T-cell (primary cell): ENCODE measurements around the gene MORC1. TPM values are rescaled to one million over a fixed set of nuclear protein-coding genes. Genes with fewer than 3 reads are reported as not detected.
"Not testable (repeated sequence)": the region's sequence is repeated elsewhere in the genome, so short reads cannot be mapped to it uniquely, and the experiment has no call there.

Source experiments
- ATAC-seq, 4 experiments: fragments of 200-7000 bp in 3 of 4; fragments of 150-1000 bp in 1 of 4; cut with Tn5 transposase; replicated peaks in 1 of 4; 1 replicate in 3 of 4; 2 replicates in 1 of 4; pipeline ENCODE4 v1.10.0; 2021; ENCODE audit warnings: moderate library complexity in 3 of 4, mild to moderate bottlenecking in 2 of 4, moderate number of reproducible peaks in 1 of 4
- CTCF ChIA-PET, 2 donors: fragments of 300-600 bp; sonication (Branson Sonifier 250); formaldehyde crosslinking; loops; one replicate each; lab custom pipeline; 2022; ENCODE audit warnings: antibody characterized with exemption in 2 of 2; lab: Charles Lee
- POLR2A ChIA-PET, 2 donors: fragments of 300-600 bp; sonication (Branson Sonifier 250); formaldehyde crosslinking; loops; one replicate each; lab custom pipeline; 2022; ENCODE audit warnings: antibody characterized with exemption in 2 of 2; lab: Charles Lee
- DNase-seq, 35 experiments: peaks; one replicate each; pipeline versions ENCODE4 v3.0.0 to v3.0.0-alpha.2; 2013 to 2023
- H3K27ac ChIP-seq: one replicate; pipeline ENCODE4 v1.5.1; 2013; ENCODE audit warnings: low read length
- H3K27me3 ChIP-seq, 2 experiments: replicated peaks in 1 of 2; 1 replicate in 1 of 2; 2 replicates in 1 of 2; pipeline versions ENCODE4 v1.6.1 to v1.7.0; 2013; ENCODE audit warnings: low read length in 1 of 2, mixed read lengths in 1 of 2; ENCODE audit not compliant: control insufficient read depth in 2 of 2, insufficient read depth in 2 of 2; ENCODE audit errors: extremely low read depth in 1 of 2
- H3K36me3 ChIP-seq, 2 donors: 1 replicate in 1 of 2; 2 replicates in 1 of 2; pipeline versions ENCODE4 v1.6.1 to v1.7.0; 2013; ENCODE audit warnings: low read length in 1 of 2; ENCODE audit not compliant: control insufficient read depth in 2 of 2, insufficient read depth in 1 of 2; ENCODE audit errors: extremely low read depth in 1 of 2
- H3K4me1 ChIP-seq, 2 experiments: 1 replicate in 1 of 2; 2 replicates in 1 of 2; pipeline versions ENCODE4 v1.6.1 to v1.7.0; 2013; ENCODE audit warnings: low read length in 2 of 2, mixed read lengths in 1 of 2; ENCODE audit not compliant: insufficient read depth in 2 of 2, control insufficient read depth in 1 of 2; ENCODE audit errors: extremely low read depth in 1 of 2
- H3K4me3 ChIP-seq, 2 donors: 1 replicate in 1 of 2; 2 replicates in 1 of 2; pipeline versions ENCODE4 v1.5.1 to v1.7.0; 2013; ENCODE audit warnings: mild to moderate bottlenecking in 2 of 2, low read length in 1 of 2, moderate library complexity in 1 of 2; ENCODE audit not compliant: control insufficient read depth in 1 of 2; ENCODE audit errors: extremely low read depth in 1 of 2
- H3K9me3 ChIP-seq: 2 replicates; pipeline ENCODE4 v1.7.0; 2013
- H3K27ac Mint-ChIP-seq, 2 donors: one replicate each; pipeline ENCODE4 v1.8.0; 2020 to 2021; ENCODE audit warnings: mild to moderate bottlenecking in 2 of 2, mixed read lengths in 2 of 2
- H3K27me3 Mint-ChIP-seq, 2 donors: one replicate each; pipeline ENCODE4 v1.8.0; 2021 to 2022; ENCODE audit warnings: mixed read lengths in 2 of 2
- H3K36me3 Mint-ChIP-seq: one replicate; pipeline ENCODE4 v1.8.0; 2021; ENCODE audit warnings: mixed read lengths
- H3K4me1 Mint-ChIP-seq, 3 donors: one replicate each; pipeline ENCODE4 v1.8.0; 2020 to 2022; ENCODE audit warnings: mixed read lengths in 3 of 3, mild to moderate bottlenecking in 1 of 3
- H3K4me3 Mint-ChIP-seq, 3 donors: one replicate each; pipeline ENCODE4 v1.8.0; 2020 to 2022; ENCODE audit warnings: mild to moderate bottlenecking in 3 of 3, mixed read lengths in 3 of 3, moderate library complexity in 3 of 3
- H3K9me3 Mint-ChIP-seq, 3 donors: one replicate each; pipeline ENCODE4 v1.8.0; 2020 to 2022; ENCODE audit warnings: mixed read lengths in 3 of 3
- WGBS: methylation state at CpG from one replicate; pipeline ENCODE4 v1.1.5; 2013; ENCODE audit warnings: missing lambda C conversion rate; ENCODE audit not compliant: insufficient coverage; 5-methylcytosine and 5-hydroxymethylcytosine counted together
- total RNA-seq, 35 experiments: library from RNA in 6 of 35; stranded (reverse) in 6 of 35; fragments of 120-200 nt in 1 of 35; gene quantifications; one replicate each; pipeline versions ENCODE4 v1.2.1 to v1.2.4 and lab custom pipeline; 2013 to 2026

The MORC1 gene
- total RNA-seq, 5 donors from 2014 or later (not counting 1 experiment from before 2014, with no cell fraction given) = not detected

DNA sequence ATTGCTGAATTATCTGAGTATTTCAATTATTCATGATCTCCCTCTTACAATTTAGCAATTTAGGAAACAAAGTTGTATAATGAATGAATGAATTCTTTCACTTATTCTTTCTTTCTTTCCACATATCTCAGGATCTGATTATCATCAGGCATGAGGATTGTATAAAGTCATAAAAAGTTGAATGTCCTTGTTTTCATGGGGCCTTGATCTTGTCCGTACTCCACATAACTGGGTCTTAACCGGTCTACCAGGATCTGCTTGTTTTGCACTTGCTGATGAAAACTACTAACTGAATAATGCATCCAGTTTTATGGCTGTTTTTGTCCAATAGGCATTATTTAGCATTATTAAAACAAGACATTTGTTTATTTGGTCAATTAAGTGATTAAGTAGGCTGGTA lies 31.1 kb upstream of the MORC1 start:
- H3K4me3 Mint-ChIP-seq = no peak overlapping the region
- H3K4me1 ChIP-seq = no peaks in the 10 kb centered on the region
- ChIA-PET POLR2A (no interaction called here), CTCF (no interaction called here)
- H3K27me3 Mint-ChIP-seq = peaks cover 0 to 10% of the 10 kb centered on the region in 2 donors
- no CpG with 5 or more reads among the region's 2 CpGs for WGBS
- H3K36me3 ChIP-seq = no peaks in the 10 kb centered on the region
- no peak overlapping the region for H3K27ac Mint-ChIP-seq
- no peak for DNase-seq
- H3K9me3 Mint-ChIP-seq = peaks cover 0 to 8% (median 0%) of the 10 kb centered on the region in 3 donors
- no peak overlapping the region for H3K4me3 ChIP-seq
- H3K27me3 ChIP-seq = no peaks in the 10 kb centered on the region
- H3K4me1 Mint-ChIP-seq = no peaks in the 10 kb centered on the region
- H3K36me3 Mint-ChIP-seq = no peaks in the 10 kb centered on the region
- H3K9me3 ChIP-seq = no peaks in the 10 kb centered on the region
- no peak overlapping the region for H3K27ac ChIP-seq
- no peak for ATAC-seq

DNA sequence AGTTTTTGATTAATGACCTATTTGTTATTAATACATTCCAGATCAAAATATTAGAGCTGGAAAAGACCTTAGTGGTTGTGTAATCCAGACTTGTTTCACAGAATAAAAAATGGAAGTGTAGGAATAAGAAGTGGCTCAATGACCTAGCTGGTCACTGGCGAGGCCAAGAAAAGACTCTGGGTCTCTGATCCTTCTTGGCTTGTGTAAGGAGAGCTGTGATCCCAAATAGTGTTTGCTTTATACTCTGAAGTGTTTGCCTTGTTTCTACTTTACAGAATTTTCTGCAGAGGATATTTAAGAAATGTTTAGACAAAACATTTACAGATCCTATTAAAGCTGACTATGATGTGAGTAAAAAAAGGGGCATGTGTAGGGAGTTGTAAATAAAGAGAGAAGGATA lies 25.7 kb upstream of the MORC1 start:
- ATAC-seq = no peak
- Histone ChIP-seq H3K4me3 (no peak overlapping the region), H3K27me3 (no peaks in the 10 kb centered on the region), H3K9me3 (no peaks in the 10 kb centered on the region), H3K4me1 (no peaks in the 10 kb centered on the region), H3K36me3 (no peaks in the 10 kb centered on the region), H3K27ac (no peak overlapping the region)
- Mint-ChIP-seq H3K9me3 (peaks cover 0 to 13% (median 0%) of the 10 kb centered on the region in 3 donors), H3K27ac (no peak overlapping the region), H3K36me3 (no peaks in the 10 kb centered on the region), H3K4me3 (no peak overlapping the region), H3K4me1 (no peaks in the 10 kb centered on the region), H3K27me3 (peaks cover 0 to 18% of the 10 kb centered on the region in 2 donors)
- no peak for DNase-seq
- WGBS = 80% methylated on average over 1 of the region's 1 CpG
- POLR2A ChIA-PET = no interaction called here
- CTCF ChIA-PET = no interaction called here

DNA sequence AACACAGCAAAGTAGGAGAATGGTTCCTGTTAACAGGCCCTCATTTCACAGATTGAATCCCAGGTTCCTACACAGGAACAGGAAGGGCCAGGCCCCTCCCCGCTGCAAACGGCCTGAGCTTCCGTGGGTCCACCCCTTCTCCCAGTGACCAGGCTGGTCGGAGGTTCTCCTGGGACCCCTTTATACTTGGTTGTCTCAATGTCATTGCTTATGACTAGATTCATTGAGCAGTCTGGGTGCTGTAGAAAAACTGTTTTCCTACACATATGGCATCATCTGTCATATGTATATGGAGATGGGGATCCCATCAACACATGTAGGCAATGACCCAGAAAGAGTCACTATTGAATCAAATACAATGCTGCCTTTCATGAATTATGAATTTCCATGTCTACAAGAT lies 22.4 kb upstream of the MORC1 start:
- Histone ChIP-seq H3K9me3 (no peaks in the 10 kb centered on the region), H3K4me3 (no peak overlapping the region), H3K36me3 (no peaks in the 10 kb centered on the region), H3K4me1 (no peaks in the 10 kb centered on the region), H3K27me3 (no peaks in the 10 kb centered on the region), H3K27ac (no peak overlapping the region)
- Mint-ChIP-seq H3K9me3 (peaks cover 0 to 4% (median 0%) of the 10 kb centered on the region in 3 donors), H3K27me3 (peaks cover 0 to 11% of the 10 kb centered on the region in 2 donors), H3K4me3 (no peak overlapping the region), H3K36me3 (no peaks in the 10 kb centered on the region), H3K4me1 (no peaks in the 10 kb centered on the region), H3K27ac (no peak overlapping the region)
- no peak for ATAC-seq
- WGBS = 100% methylated on average over 1 of the region's 4 CpGs
- ChIA-PET CTCF (no interaction called here), POLR2A (no interaction called here)
- DNase-seq = no peak

DNA sequence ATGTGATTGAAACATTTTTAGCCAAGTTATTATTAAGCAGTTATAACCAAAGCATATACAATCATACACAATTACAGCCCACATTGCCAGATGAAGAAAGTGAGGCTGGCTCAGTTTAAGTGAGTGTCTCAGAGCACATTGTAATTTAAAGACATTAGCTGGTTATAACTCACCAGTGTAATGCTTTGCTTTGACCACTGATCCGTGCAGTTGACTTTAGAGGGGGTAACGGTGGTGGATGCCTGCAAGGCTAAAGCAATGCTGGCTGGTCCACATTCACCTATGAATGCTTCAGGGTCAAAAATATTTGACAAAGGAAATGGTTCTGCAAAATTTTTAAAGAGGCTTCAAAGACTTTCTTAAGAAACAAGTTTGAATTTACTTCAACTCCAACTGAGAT lies 19.8 kb upstream of the MORC1 start:
- POLR2A ChIA-PET = no interaction called here
- peaks cover 0 to 5% of the 10 kb centered on the region in 2 donors for H3K27me3 Mint-ChIP-seq
- DNase-seq = no peak
- Histone ChIP-seq H3K36me3 (no peaks in the 10 kb centered on the region), H3K27ac (no peak overlapping the region), H3K27me3 (no peaks in the 10 kb centered on the region), H3K4me3 (no peak overlapping the region), H3K4me1 (no peaks in the 10 kb centered on the region), H3K9me3 (no peaks in the 10 kb centered on the region)
- no peak overlapping the region for H3K4me3 Mint-ChIP-seq
- no peaks in the 10 kb centered on the region for H3K4me1 Mint-ChIP-seq
- no peak for ATAC-seq
- peaks cover 0 to 4% (median 0%) of the 10 kb centered on the region in 3 donors for H3K9me3 Mint-ChIP-seq
- CTCF ChIA-PET = no interaction called here
- no peaks in the 10 kb centered on the region for H3K36me3 Mint-ChIP-seq
- H3K27ac Mint-ChIP-seq = no peak overlapping the region
- WGBS = 80% methylated on average over 1 of the region's 2 CpGs

DNA sequence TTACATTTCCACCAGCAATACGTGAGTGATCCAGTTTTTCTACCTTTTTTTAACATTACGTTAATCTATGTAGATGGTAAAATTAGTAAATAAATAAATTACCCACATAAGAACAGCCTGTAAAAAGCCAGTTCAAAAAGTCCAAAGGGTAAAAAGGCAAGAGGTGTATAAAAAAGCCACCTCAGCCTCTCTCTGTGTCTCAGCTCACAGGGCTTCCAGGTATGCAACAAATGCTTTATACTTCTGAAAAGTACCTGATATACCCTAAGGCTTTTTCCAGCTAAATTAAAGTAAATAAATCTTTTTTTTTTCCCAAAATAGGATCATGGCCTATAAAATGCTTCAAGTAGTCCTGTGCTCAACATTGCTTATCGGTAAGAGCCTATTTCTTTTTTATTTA lies 18.6 kb upstream of the MORC1 start, which contains the start of gene C3orf85:
TSS of gene C3orf85 (plus strand) at position 197 of the 400 bp plus-strand sequence. CDS start at position 326, 129 bp downstream.
- Histone ChIP-seq H3K27me3 (no peaks in the 10 kb centered on the region), H3K36me3 (no peaks in the 10 kb centered on the region), H3K9me3 (no peaks in the 10 kb centered on the region), H3K4me3 (no peak within 1 kb of the TSS), H3K4me1 (no peaks in the 10 kb centered on the region), H3K27ac (no peak within 1 kb of the TSS)
- H3K4me3 Mint-ChIP-seq = no peak within 1 kb of the TSS
- no peak within 1 kb of the TSS for H3K27ac Mint-ChIP-seq
- POLR2A ChIA-PET = interaction anchor here in 1 of 2 donors (0.5 kb wide), 1 partner anchor 1738 kb away, joined by 3 read pairs; no protein-coding TSS in a partner anchor
- DNase-seq (no peak), ATAC-seq (no peak)
- no peaks in the 10 kb centered on the region for H3K4me1 Mint-ChIP-seq
- CTCF ChIA-PET = no interaction called here
- peaks cover 1 to 4% of the 10 kb centered on the region in 2 donors for H3K27me3 Mint-ChIP-seq
- H3K9me3 Mint-ChIP-seq = peaks cover 0 to 4% (median 0%) of the 10 kb centered on the region in 3 donors
- no peaks in the 10 kb centered on the region for H3K36me3 Mint-ChIP-seq
- no CpG with 5 or more reads among the region's 3 CpGs for WGBS

DNA sequence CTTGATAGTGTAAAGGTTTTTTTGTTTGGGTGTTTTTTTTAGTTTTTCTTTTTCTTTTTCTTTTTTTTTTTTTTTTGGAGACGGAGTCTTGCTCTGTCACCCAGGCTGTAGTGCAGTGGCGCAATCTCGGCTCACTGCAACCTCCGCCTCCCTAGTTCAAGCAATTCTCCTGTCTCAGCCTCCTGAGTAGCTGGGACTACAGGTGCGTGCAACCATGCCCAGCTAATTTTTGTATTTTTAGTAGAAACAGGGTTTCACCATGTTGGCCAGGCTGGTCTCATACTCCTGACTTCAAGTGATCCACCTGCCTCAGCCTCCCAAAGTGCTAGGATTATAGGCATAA lies 15.5 kb upstream of the MORC1 start:
- H3K4me3 Mint-ChIP-seq, H3K4me1 Mint-ChIP-seq, H3K27ac ChIP-seq, H3K4me1 ChIP-seq, H3K27me3 ChIP-seq, H3K4me3 ChIP-seq, H3K27me3 Mint-ChIP-seq, DNase-seq, H3K9me3 ChIP-seq, POLR2A ChIA-PET, H3K36me3 Mint-ChIP-seq, H3K9me3 Mint-ChIP-seq, CTCF ChIA-PET, H3K27ac Mint-ChIP-seq, H3K36me3 ChIP-seq, ATAC-seq: not testable (repeated sequence)
- no CpG with 5 or more reads among the region's 5 CpGs for WGBS
